ENCODE measurements around the gene TMEM187. TPM values are rescaled to one million over a fixed set of nuclear protein-coding genes. Genes with fewer than 3 reads are reported as not detected.

Gene TMEM187
- total RNA-seq, 1 experiment from 2014 or later: 2.8 TPM

- peaks cover 26% of the 10 kb centered on the region for H3K4me1 ChIP-seq (ENCODE audit: insufficient read depth, low read length, poor library complexity, severe bottlenecking)
- intact Hi-C loops (cut with micrococcal nuclease; ENCODE audit: unreplicated experiment): no loop called here
- no TSS peak for BruUV-seq (replicated peaks)
- peak; percentile 42 for DNase-seq (ENCODE audit: low spot score)
- peaks cover 5% of the 10 kb centered on the region for H3K36me3 ChIP-seq (ENCODE audit: insufficient read depth, low read length, poor library complexity, severe bottlenecking)
- TF ChIP-seq EZH2 (IDR thresholded peaks at IDR 0.05; ENCODE audit: borderline replicate concordance, low read depth, low read length, poor library complexity, severe bottlenecking): no peak
- 0 out of 2 replicates have a peak, but pooled peaks have one; percentile 17 for TF ChIP-seq CTCF (conservative IDR thresholded peaks at IDR 0.05; ENCODE audit: low read depth, low read length)
- H3K4me3 ChIP-seq (ENCODE audit: low read depth, low read length, poor library complexity, severe bottlenecking): peak overlapping the region; percentile 86
- no peaks in the 10 kb centered on the region for H3K27me3 ChIP-seq (replicated peaks; ENCODE audit: insufficient read depth, low read depth, low read length, poor library complexity)
- peak overlapping the region; percentile 21 for H3K27ac ChIP-seq (ENCODE audit: low read depth, low read length, poor library complexity, severe bottlenecking)
- CTCF ChIA-PET: no interaction called here
- no peaks in the 10 kb centered on the region for H3K9me3 ChIP-seq (ENCODE audit: low read depth, low read length, poor library complexity, severe bottlenecking)
- POLR2A ChIA-PET (ENCODE audit: low non-redundant PET): no interaction called here
Observed at GRCh38 chrX:153968754-153969124, 3.8 kb upstream of the TMEM187 start.

GRCh38 chrX:153969125-153969903, 3.2 kb upstream of the TMEM187 start:
- ChIA-PET CTCF (interaction anchor here (1.1 kb wide), 1 partner anchor 21 kb away, joined by 3 read pairs; no protein-coding TSS in a partner anchor), POLR2A (ENCODE audit: low non-redundant PET) (no interaction called here)
- peak overlapping the region; percentile 72 for H3K27ac ChIP-seq (ENCODE audit: low read depth, low read length, poor library complexity, severe bottlenecking)
- H3K27me3 ChIP-seq (replicated peaks; ENCODE audit: insufficient read depth, low read depth, low read length, poor library complexity): no peaks in the 10 kb centered on the region
- DNase-seq (ENCODE audit: low spot score): no peak
- H3K4me3 ChIP-seq (ENCODE audit: low read depth, low read length, poor library complexity, severe bottlenecking): peak overlapping the region; percentile 86
- peaks cover 26% of the 10 kb centered on the region for H3K4me1 ChIP-seq (ENCODE audit: insufficient read depth, low read length, poor library complexity, severe bottlenecking)
- peaks cover 4% of the 10 kb centered on the region for H3K36me3 ChIP-seq (ENCODE audit: insufficient read depth, low read length, poor library complexity, severe bottlenecking)
- BruUV-seq (replicated peaks): no TSS peak
- TF ChIP-seq CTCF (conservative IDR thresholded peaks at IDR 0.05; ENCODE audit: low read depth, low read length): no peak
- no peak for TF ChIP-seq EZH2 (IDR thresholded peaks at IDR 0.05; ENCODE audit: borderline replicate concordance, low read depth, low read length, poor library complexity, severe bottlenecking)
- no peaks in the 10 kb centered on the region for H3K9me3 ChIP-seq (ENCODE audit: low read depth, low read length, poor library complexity, severe bottlenecking)
- intact Hi-C loops (cut with micrococcal nuclease; ENCODE audit: unreplicated experiment): no loop called here

GRCh38 chrX:153969904-153970356, 2.6 kb upstream of the TMEM187 start:
- no peak for DNase-seq (ENCODE audit: low spot score)
- BruUV-seq (replicated peaks): no TSS peak
- Histone ChIP-seq H3K9me3 (ENCODE audit: low read depth, low read length, poor library complexity, severe bottlenecking) (no peaks in the 10 kb centered on the region), H3K27ac (ENCODE audit: low read depth, low read length, poor library complexity, severe bottlenecking) (peak overlapping the region; percentile 72), H3K4me1 (ENCODE audit: insufficient read depth, low read length, poor library complexity, severe bottlenecking) (peaks cover 26% of the 10 kb centered on the region), H3K36me3 (ENCODE audit: insufficient read depth, low read length, poor library complexity, severe bottlenecking) (no peaks in the 10 kb centered on the region), H3K27me3 (replicated peaks; ENCODE audit: insufficient read depth, low read depth, low read length, poor library complexity) (no peaks in the 10 kb centered on the region), H3K4me3 (ENCODE audit: low read depth, low read length, poor library complexity, severe bottlenecking) (peak overlapping the region; percentile 86)
- ChIA-PET CTCF (interaction anchor here (1.1 to 1.4 kb wide), 2 partner anchors 22 to 44 kb away, joined by 3 read pairs; no protein-coding TSS in a partner anchor), POLR2A (ENCODE audit: low non-redundant PET) (interaction anchor here (0.8 kb wide), 1 partner anchor 401 kb away, joined by 11 read pairs; no protein-coding TSS in a partner anchor)
- TF ChIP-seq CTCF (conservative IDR thresholded peaks at IDR 0.05; ENCODE audit: low read depth, low read length) (no peak), EZH2 (IDR thresholded peaks at IDR 0.05; ENCODE audit: borderline replicate concordance, low read depth, low read length, poor library complexity, severe bottlenecking) (no peak)
- intact Hi-C loops (cut with micrococcal nuclease; ENCODE audit: unreplicated experiment): loop anchor here (10.0 kb wide), 1 partner anchor 425 kb away; the partner anchor contains the start of gene RPL10
